SK-N-MC (cell line): Measurements from ENCODE around the gene MMP11.

Experiments
- DNase-seq: peaks from one replicate; pipeline ENCODE4 v3.0.0-alpha.2; 2011; ENCODE audit warnings: low read depth, low spot score
- H3K27ac ChIP-seq: fragments of 200-600 bp; sonication (generic); 2 replicates; pipeline ENCODE4 v1.5.1; 2016; ENCODE audit warnings: mixed run types
- H3K36me3 ChIP-seq: fragments of 200-600 bp; sonication (generic); 2 replicates; pipeline ENCODE4 v1.6.1; 2017; ENCODE audit warnings: antibody characterized with exemption, low read length, mixed read lengths; ENCODE audit not compliant: insufficient read depth
- H3K4me3 ChIP-seq: fragments of 200-600 bp; sonication (generic); 2 replicates; pipeline ENCODE4 v1.5.1; 2016
- H3K9ac ChIP-seq: fragments of 200-600 bp; sonication (generic); 2 replicates; pipeline ENCODE4 v1.8.0; 2017; ENCODE audit warnings: mixed run types, mixed read lengths; ENCODE audit not compliant: insufficient read length
- H3K9me3 ChIP-seq: fragments of 200-600 bp; sonication (generic); 2 replicates; pipeline ENCODE4 v1.6.1; 2017; ENCODE audit warnings: low read depth, mild to moderate bottlenecking, antibody characterized with exemption, low read length, moderate library complexity, mixed read lengths
- EZH2 ChIP-seq: fragments of 200-600 bp; sonication (generic); IDR thresholded peaks from one replicate; pipeline ENCODE4 v1.6.1; 2017; ENCODE audit warnings: antibody characterized with exemption
- FOXP2 ChIP-seq: optimal IDR thresholded peaks from 2 replicates; pipeline ENCODE3; 2011; ENCODE audit warnings: mild to moderate bottlenecking, moderate library complexity; ENCODE audit not compliant: insufficient read depth; ENCODE audit errors: extremely low read length, control extremely low read depth
- POLR2AphosphoS5 ChIP-seq: IDR thresholded peaks from 2 replicates; pipeline ENCODE4 v1.6.1; 2012; ENCODE audit warnings: mild to moderate bottlenecking, low read depth, low read length, borderline replicate concordance

Gene MMP11

GRCh38 chr22:23801238-23801821 lies 28.7 kb downstream of the MMP11 start:
- H3K36me3 ChIP-seq, result peaks cover 81% of the 10 kb centered on the region
- H3K9me3 ChIP-seq, result no peaks in the 10 kb centered on the region
- no peak for DNase-seq
- no peak overlapping the region for H3K4me3 ChIP-seq
- no peak for TF ChIP-seq FOXP2
- TF ChIP-seq EZH2, result no peak
- TF ChIP-seq POLR2AphosphoS5, result no peak
- no peak overlapping the region for H3K9ac ChIP-seq
- H3K27ac ChIP-seq, result no peak overlapping the region

GRCh38 chr22:23801886-23802377 lies 29.3 kb downstream of the MMP11 start:
- Histone ChIP-seq H3K4me3 (no peak overlapping the region), H3K9ac (no peak overlapping the region), H3K9me3 (no peaks in the 10 kb centered on the region), H3K27ac (no peak overlapping the region), H3K36me3 (peaks cover 82% of the 10 kb centered on the region)
- TF ChIP-seq FOXP2, result no peak
- no peak for TF ChIP-seq EZH2
- no peak for TF ChIP-seq POLR2AphosphoS5
- DNase-seq, result no peak

GRCh38 chr22:23803001-23803819 lies 30.6 kb downstream of the MMP11 start:
- peaks cover 79% of the 10 kb centered on the region for H3K36me3 ChIP-seq
- H3K4me3 ChIP-seq, result no peak overlapping the region
- TF ChIP-seq FOXP2 (no peak), EZH2 (no peak), POLR2AphosphoS5 (no peak)
- H3K9ac ChIP-seq, result no peak overlapping the region
- no peak for DNase-seq
- H3K27ac ChIP-seq, result no peak overlapping the region
- H3K9me3 ChIP-seq, result no peaks in the 10 kb centered on the region

- H3K36me3 ChIP-seq, result peaks cover 70% of the 10 kb centered on the region
- no peaks in the 10 kb centered on the region for H3K9me3 ChIP-seq
- H3K4me3 ChIP-seq, result no peak overlapping the region
- DNase-seq, result no peak
- H3K9ac ChIP-seq, result no peak overlapping the region
- no peak overlapping the region for H3K27ac ChIP-seq
- no peak for TF ChIP-seq FOXP2
- TF ChIP-seq EZH2, result no peak
- TF ChIP-seq POLR2AphosphoS5, result no peak
These were observed 32.2 kb downstream of the MMP11 start for GRCh38 chr22:23804781-23805291.

- Histone ChIP-seq H3K27ac (no peak overlapping the region), H3K9me3 (no peaks in the 10 kb centered on the region), H3K9ac (no peak overlapping the region), H3K36me3 (peaks cover 66% of the 10 kb centered on the region), H3K4me3 (no peak overlapping the region)
- no peak for DNase-seq
- TF ChIP-seq FOXP2, result no peak
These were observed 34.2 kb downstream of the MMP11 start for GRCh38 chr22:23806837-23807236.

GRCh38 chr22:23812378-23812777 lies 39.7 kb downstream of the MMP11 start:
- Histone ChIP-seq H3K36me3 (peaks cover 51% of the 10 kb centered on the region), H3K27ac (no peak overlapping the region), H3K4me3 (no peak overlapping the region), H3K9me3 (no peaks in the 10 kb centered on the region), H3K9ac (no peak overlapping the region)
- DNase-seq, result no peak
- no peak for TF ChIP-seq POLR2AphosphoS5
- no peak for TF ChIP-seq EZH2
- no peak for TF ChIP-seq FOXP2

- 0 out of 2 replicates have a peak overlapping the region, but pooled peaks have one; percentile 0 for H3K27ac ChIP-seq
- no peak overlapping the region for H3K9ac ChIP-seq
- no peak for TF ChIP-seq POLR2AphosphoS5
- no peak for TF ChIP-seq FOXP2
- no peak for TF ChIP-seq EZH2
- DNase-seq, result no peak
- H3K4me3 ChIP-seq, result no peak overlapping the region
- H3K36me3 ChIP-seq, result peaks cover 74% of the 10 kb centered on the region
- H3K9me3 ChIP-seq, result no peaks in the 10 kb centered on the region
These were observed 43.0 kb downstream of the MMP11 start for GRCh38 chr22:23815541-23816155.

GRCh38 chr22:23816156-23816976 lies 43.7 kb downstream of the MMP11 start:
- no peaks in the 10 kb centered on the region for H3K9me3 ChIP-seq
- TF ChIP-seq FOXP2 (no peak), POLR2AphosphoS5 (no peak), EZH2 (no peak)
- no peak overlapping the region for H3K9ac ChIP-seq
- H3K36me3 ChIP-seq, result peaks cover 74% of the 10 kb centered on the region
- H3K27ac ChIP-seq, result no peak overlapping the region
- DNase-seq, result no peak
- H3K4me3 ChIP-seq, result no peak overlapping the region
